Right lobe of liver (tissue), 6 donors: ENCODE data around the gene HDAC11. TPM values are rescaled to one million over a fixed set of nuclear protein-coding genes. Genes with fewer than 3 reads are reported as not detected.
A peak's percentile ranks its signal among the peaks of the same experiment; 100 is the strongest.
"Not testable (repeated sequence)": the region's sequence is repeated elsewhere in the genome, so short reads cannot be mapped to it uniquely, and the experiment has no call there.

Source experiments
- ATAC-seq, 4 donors: fragments of 200-7000 bp; cut with Tn5 transposase; one replicate each; pipeline ENCODE4 v1.9.1; 2020; ENCODE audit warnings: mild to moderate bottlenecking in 4 of 4, moderate library complexity in 4 of 4
- DNase-seq, 3 donors: peaks; one replicate each; pipeline ENCODE4 v3.0.0-alpha.2; 2020
- H3K27ac ChIP-seq, 3 donors: fragments of 200-600 bp; one replicate each; pipeline ENCODE4 v1.8.0; 2022
- H3K27me3 ChIP-seq, 2 donors: fragments of 200-600 bp; one replicate each; pipeline ENCODE4 v1.8.0; 2022
- H3K36me3 ChIP-seq, 4 donors: fragments of 200-600 bp; sonication (generic) in 1 of 4; one replicate each; pipeline versions ENCODE4 v1.5.1 to v1.8.0; 2017 to 2022; ENCODE audit warnings: control low read depth in 1 of 4
- H3K4me1 ChIP-seq, 4 donors: fragments of 200-600 bp; sonication (generic) in 1 of 4; one replicate each; pipeline versions ENCODE4 v1.5.1 to v1.8.0; 2017 to 2022; ENCODE audit warnings: control low read depth in 1 of 4
- H3K4me3 ChIP-seq, 3 donors: fragments of 200-600 bp; one replicate each; pipeline ENCODE4 v1.8.0; 2022
- H3K9me3 ChIP-seq, 4 donors: fragments of 200-600 bp; sonication (generic) in 1 of 4; one replicate each; pipeline versions ENCODE4 v1.5.1 to v1.8.0; 2017 to 2022; ENCODE audit warnings: control low read depth in 1 of 4
- CTCF ChIP-seq, 4 donors: fragments of 200-600 bp in 3 of 4; fragments of 450-650 bp in 1 of 4; IDR thresholded peaks; one replicate each; pipeline versions ENCODE4 v1.5.1 to v1.8.0; 2016 to 2022; ENCODE audit warnings: antibody characterized with exemption in 4 of 4, mild to moderate bottlenecking in 2 of 4
- POLR2A ChIP-seq: fragments of 450-650 bp; IDR thresholded peaks from one replicate; pipeline ENCODE4 v1.6.1; 2017; ENCODE audit warnings: antibody characterized with exemption, mild to moderate bottlenecking
- WGBS: methylation state at CpG from one replicate; pipeline ENCODE4 v1.1.6; 2018; ENCODE audit warnings: low coverage, low lambda C conversion rate; ENCODE audit not compliant: insufficient coverage; ENCODE audit errors: missing lambda C conversion rate; 5-methylcytosine and 5-hydroxymethylcytosine counted together
- intact Hi-C, 2 donors: fragments of 100-400 bp; cut with DNase I; formaldehyde crosslinking; loops; one replicate each; pipeline versions ENCODE4 v1.11.2 to v1.14.1; 2022
- total RNA-seq, 6 experiments: library from RNA; depleted of rRNA in 2 of 6; stranded (reverse); fragments of >200 nt in 2 of 6; fragmentation: NEBNext Ultra II Directional in 3 of 6; extraction: Animal tissue kit (Norgen Biotek cat#: 25700) in 3 of 6; gene quantifications; one replicate each; pipeline versions ENCODE4 v1.1.0 to v1.2.4, GENCODE V29; 2016 to 2023
- donor health status: DM: no; HTN: yes; CAD: no.
- donor health status: DM: no; HTN: no; CAD: no.
- donor health status: DM: no; HTN: no; CAD: no.
- donor health status: DM: no; HTN: yes; CAD: no.
- donor health status: DM: no; HTN: yes; CAD: no.

The HDAC11 gene
- total RNA-seq, 6 experiments from 2014 or later: 2.2 to 10.8 (median 5.0) TPM

DNA sequence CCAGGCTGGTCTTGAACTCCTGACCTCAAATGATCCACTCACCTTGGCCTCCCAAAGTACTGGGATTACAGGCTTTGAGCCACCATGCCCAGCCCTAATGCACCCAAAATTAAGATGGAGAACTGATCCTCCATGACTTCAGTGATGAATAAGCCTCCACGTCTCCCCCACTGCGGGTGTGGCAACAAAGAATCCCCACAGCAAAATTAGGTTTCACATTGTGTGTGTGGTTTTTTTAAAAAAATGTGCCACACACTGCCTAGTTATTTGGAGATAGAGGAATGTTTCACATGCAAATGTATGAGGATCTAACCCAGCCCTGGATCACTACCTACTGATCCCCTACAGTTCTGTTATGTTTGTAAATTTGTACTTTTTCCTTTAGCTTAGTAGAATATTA, 17.3 kb downstream of the HDAC11 start:
- DNase-seq: peak in 1 of 3 donors; percentile 2
- 72% methylated on average over 2 of the region's 2 CpGs for whole genome bisulfite sequencing
- intact Hi-C loops: loop anchor here (5.0 kb wide), 1 partner anchor 150 kb away; no protein-coding TSS in a partner anchor
- H3K4me1 ChIP-seq: peaks cover 0 to 4% (median 0%) of the 10 kb centered on the region in 4 donors
- ATAC-seq: no peak
- no peaks in the 10 kb centered on the region for H3K36me3 ChIP-seq
- H3K27ac ChIP-seq: no peak overlapping the region
- no peaks in the 10 kb centered on the region for H3K27me3 ChIP-seq
- TF ChIP-seq POLR2A: no peak
- no peak for TF ChIP-seq CTCF (IDR thresholded peaks at IDR 0.05)
- no peaks in the 10 kb centered on the region for H3K9me3 ChIP-seq
- H3K4me3 ChIP-seq: no peak overlapping the region

DNA sequence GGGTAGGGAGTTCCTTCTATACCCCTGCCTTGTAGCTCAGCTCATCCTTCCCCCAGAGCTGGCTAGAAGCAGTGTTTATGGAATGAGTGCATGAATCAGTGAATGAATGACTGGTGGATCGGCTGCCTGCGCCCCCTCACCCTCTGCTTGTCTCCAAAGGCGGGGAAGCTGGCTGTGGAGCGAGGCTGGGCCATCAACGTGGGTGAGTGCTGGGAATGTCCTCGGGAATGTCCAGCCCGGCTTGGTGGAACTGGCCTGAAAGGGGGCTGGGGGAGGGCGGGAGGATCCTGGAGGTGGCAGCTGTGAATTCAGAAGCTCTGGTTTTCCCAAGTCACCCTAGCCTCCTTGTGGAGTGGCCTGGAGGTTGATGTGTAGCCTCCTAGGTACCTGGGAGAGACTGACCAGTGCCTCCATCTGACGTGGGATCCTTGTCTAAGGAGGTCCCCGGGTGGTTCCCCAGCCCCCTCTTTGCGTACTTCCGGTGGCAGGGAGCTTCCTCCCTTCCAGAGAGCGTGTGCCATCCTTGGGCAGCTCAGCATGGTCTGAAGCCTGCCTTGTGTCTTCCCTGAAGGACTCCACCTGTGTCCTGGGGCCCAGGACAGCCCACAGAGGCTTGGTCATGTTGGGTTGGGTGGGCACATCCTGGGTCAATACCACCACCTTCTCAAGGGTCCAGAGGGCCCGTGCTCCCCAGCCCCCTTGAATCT, 18.4 kb downstream of the HDAC11 start:
- ATAC-seq: no peak
- 83% methylated on average over 3 of the region's 14 CpGs for WGBS

DNA sequence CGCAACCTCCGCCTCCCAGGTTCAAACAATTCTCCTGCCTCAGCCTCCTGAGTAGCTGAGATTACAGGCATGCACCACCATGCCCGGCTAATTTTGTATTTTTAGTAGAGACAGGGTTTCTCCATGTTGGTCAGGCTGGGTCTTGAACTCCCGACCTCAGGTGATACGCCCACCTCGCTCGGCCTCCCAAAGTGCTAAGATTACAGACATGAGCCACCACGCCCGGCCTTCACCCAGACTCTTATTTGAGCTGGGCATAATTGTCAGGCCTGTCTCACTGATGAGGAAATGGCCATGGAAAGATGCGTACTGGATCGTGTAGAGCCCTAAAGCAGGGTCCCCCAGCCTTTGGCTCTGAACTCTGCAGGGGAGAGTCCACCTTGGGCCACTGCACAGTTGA, 19.1 kb downstream of the HDAC11 start:
- ATAC-seq, H3K36me3 ChIP-seq, H3K4me3 ChIP-seq, H3K27ac ChIP-seq, H3K27me3 ChIP-seq, H3K9me3 ChIP-seq, H3K4me1 ChIP-seq: not testable (repeated sequence)
- WGBS: 93% methylated on average over 3 of the region's 11 CpGs
- intact Hi-C loops: loop anchor here (5.0 kb wide), 1 partner anchor 148 kb away; no protein-coding TSS in a partner anchor
- DNase-seq: peak in 1 of 3 donors; percentile 24

More for the DNA sequence above, 18.4 kb downstream of the HDAC11 start:
- Histone ChIP-seq H3K4me3 (no peak overlapping the region), H3K27me3 (no peaks in the 10 kb centered on the region), H3K4me1 (peaks cover 0 to 4% (median 0%) of the 10 kb centered on the region in 4 donors), H3K36me3 (no peaks in the 10 kb centered on the region), H3K9me3 (no peaks in the 10 kb centered on the region), H3K27ac (no peak overlapping the region)
- TF ChIP-seq CTCF (IDR thresholded peaks at IDR 0.05) (no peak), POLR2A (no peak)
- peak in 1 of 3 donors; percentile 41 for DNase-seq
- intact Hi-C loops: loop anchor here (5.0 kb wide), 1 partner anchor 149 kb away; no protein-coding TSS in a partner anchor

DNA sequence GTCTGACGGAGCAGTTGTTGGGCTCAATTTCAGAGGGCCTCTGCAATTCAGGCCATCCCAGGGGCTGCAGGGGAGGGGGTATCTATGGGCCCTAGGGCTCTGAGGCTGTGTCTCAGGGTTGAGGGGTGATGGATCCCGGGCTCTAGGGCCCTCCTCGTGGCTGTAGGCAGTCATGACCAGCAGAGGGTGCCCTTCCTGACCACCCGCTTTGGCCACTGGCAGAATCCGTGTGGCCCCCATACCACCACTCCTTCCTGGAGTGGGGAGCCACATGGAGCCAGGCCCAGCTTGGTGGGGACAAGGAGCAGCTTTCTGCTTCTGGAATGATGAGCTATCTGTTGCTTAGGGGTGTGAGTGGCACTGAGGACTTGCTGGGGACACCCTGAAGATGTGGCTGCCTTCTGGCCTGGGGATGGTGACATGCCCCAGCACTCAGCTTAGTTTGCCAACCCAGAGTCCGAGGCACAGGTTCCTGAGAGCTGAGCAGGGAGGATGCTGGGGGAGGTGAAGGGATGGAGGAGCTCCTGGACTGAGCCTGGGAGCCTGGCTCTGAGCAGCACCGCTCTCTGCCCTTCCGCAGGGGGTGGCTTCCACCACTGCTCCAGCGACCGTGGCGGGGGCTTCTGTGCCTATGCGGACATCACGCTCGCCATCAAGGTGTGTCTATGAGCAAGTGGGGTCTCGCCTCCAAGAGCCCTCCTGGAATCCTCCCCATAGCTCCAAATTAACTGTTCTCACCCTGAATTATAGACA, 20.2 kb downstream of the HDAC11 start:
- TF ChIP-seq CTCF (IDR thresholded peaks at IDR 0.05): peak in 3 of 4 donors; percentile 44 to 51 (median 47)
- no peak for TF ChIP-seq POLR2A
- DNase-seq: peak in 1 of 3 donors; percentile 44
- H3K9me3 ChIP-seq: no peaks in the 10 kb centered on the region
- no peak overlapping the region for H3K27ac ChIP-seq
- no peaks in the 10 kb centered on the region for H3K36me3 ChIP-seq
- peak; percentile 12 to 37 (median 24) for ATAC-seq
- intact Hi-C loops: no loop called here
- H3K4me1 ChIP-seq: peaks cover 0 to 4% (median 0%) of the 10 kb centered on the region in 4 donors
- no peak overlapping the region for H3K4me3 ChIP-seq
- no peaks in the 10 kb centered on the region for H3K27me3 ChIP-seq
- WGBS: 69% methylated on average over 2 of the region's 15 CpGs

DNA sequence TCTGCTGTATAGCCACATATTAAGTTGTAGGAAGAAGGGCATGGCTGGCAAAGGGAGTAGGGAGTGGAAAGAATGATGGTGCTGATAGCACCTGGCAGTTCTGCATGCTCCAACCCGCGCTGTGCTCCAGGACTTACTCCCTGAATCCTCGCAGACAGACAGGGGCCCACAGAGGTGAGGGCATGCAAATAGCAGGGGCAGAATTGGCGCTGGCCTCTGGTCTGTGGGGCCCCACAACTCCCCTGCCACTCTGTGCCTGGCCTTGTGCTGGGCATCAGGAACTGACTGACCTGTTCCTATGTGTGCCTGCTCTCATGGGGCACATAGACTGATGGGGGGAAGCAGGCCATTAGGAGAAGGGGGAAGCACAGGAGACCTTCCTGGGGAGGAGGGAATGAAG, 20.9 kb downstream of the HDAC11 start:
- H3K4me1 ChIP-seq: peaks cover 0 to 4% (median 0%) of the 10 kb centered on the region in 4 donors
- H3K9me3 ChIP-seq: no peaks in the 10 kb centered on the region
- H3K27ac ChIP-seq: no peak overlapping the region
- H3K4me3 ChIP-seq: no peak overlapping the region
- TF ChIP-seq CTCF (IDR thresholded peaks at IDR 0.05): no peak
- TF ChIP-seq POLR2A: no peak
- intact Hi-C loops: no loop called here
- ATAC-seq (no peak), DNase-seq (peak in 1 of 3 donors; percentile 38)
- H3K27me3 ChIP-seq: no peaks in the 10 kb centered on the region
- WGBS: 40% methylated on average over 1 of the region's 4 CpGs
- no peaks in the 10 kb centered on the region for H3K36me3 ChIP-seq
